ENCODE results near the gene VWA2.

Gene VWA2

GRCh38 chr10:114246679-114247305 lies 7.7 kb downstream of the VWA2 start:
- no peak for DNase-seq (ENCODE audit: low spot score)

GRCh38 chr10:114250236-114250635 lies 11.2 kb downstream of the VWA2 start:
- no peak for DNase-seq (ENCODE audit: low spot score)

GRCh38 chr10:114250716-114251115 lies 11.7 kb downstream of the VWA2 start:
- DNase-seq (ENCODE audit: low spot score): no peak

- no peak for DNase-seq (ENCODE audit: low spot score)
Observed at GRCh38 chr10:114252092-114252491, 13.0 kb downstream of the VWA2 start.

- DNase-seq (ENCODE audit: low spot score): no peak
Observed at GRCh38 chr10:114252883-114253282, 13.8 kb downstream of the VWA2 start.

- DNase-seq (ENCODE audit: low spot score): no peak
Observed at GRCh38 chr10:114255227-114255626, 16.2 kb downstream of the VWA2 start.

- DNase-seq (ENCODE audit: low spot score): no peak
Observed at GRCh38 chr10:114256008-114256765, 17.1 kb downstream of the VWA2 start.

GRCh38 chr10:114256822-114257221 lies 17.8 kb downstream of the VWA2 start:
- DNase-seq (ENCODE audit: low spot score): no peak

- no peak for DNase-seq (ENCODE audit: low spot score)
Observed at GRCh38 chr10:114257498-114257897, 18.4 kb downstream of the VWA2 start.

GRCh38 chr10:114258274-114258840 lies 19.3 kb downstream of the VWA2 start:
- no peak for DNase-seq (ENCODE audit: low spot score)

- no peak for DNase-seq (ENCODE audit: low spot score)
Observed at GRCh38 chr10:114259824-114260223, 20.8 kb downstream of the VWA2 start.

GRCh38 chr10:114260366-114260765 lies 21.3 kb downstream of the VWA2 start:
- DNase-seq (ENCODE audit: low spot score): no peak

GRCh38 chr10:114261076-114261475 lies 22.0 kb downstream of the VWA2 start:
- DNase-seq (ENCODE audit: low spot score): no peak

- DNase-seq (ENCODE audit: low spot score): no peak
Observed at GRCh38 chr10:114262496-114262895, 23.4 kb downstream of the VWA2 start.

GRCh38 chr10:114265392-114266053 lies 26.5 kb downstream of the VWA2 start:
- DNase-seq (ENCODE audit: low spot score): no peak

GRCh38 chr10:114266521-114266920 lies 27.5 kb downstream of the VWA2 start:
- DNase-seq (ENCODE audit: low spot score): no peak

GRCh38 chr10:114271075-114271778 lies 32.2 kb downstream of the VWA2 start:
- DNase-seq (ENCODE audit: low spot score): no peak

GRCh38 chr10:114271779-114272167 lies 32.7 kb downstream of the VWA2 start:
- no peak for DNase-seq (ENCODE audit: low spot score)

GRCh38 chr10:114272696-114273095 lies 33.6 kb downstream of the VWA2 start:
- no peak for DNase-seq (ENCODE audit: low spot score)

- no peak for DNase-seq (ENCODE audit: low spot score)
Observed at GRCh38 chr10:114273910-114274309, 34.9 kb downstream of the VWA2 start.

- DNase-seq (ENCODE audit: low spot score): no peak
Observed at GRCh38 chr10:114274616-114275453, 35.8 kb downstream of the VWA2 start.

Measured in cerebellar cortex (tissue), 1 donor.